H1 (cell line): ENCODE results near the gene VPS50.

Source experiments
- EZH2 ChIP-seq: fragments of 200-600 bp; sonication (generic); IDR thresholded peaks from 2 replicates; pipeline ENCODE4 v1.7.1; 2012; ENCODE audit warnings: low read depth, mild to moderate bottlenecking, moderate library complexity, low read length, inconsistent platforms; ENCODE audit not compliant: severe bottlenecking
- TF ChIP-seq, protein P1 (sequence below), 3 experiments: IDR thresholded peaks; 1 replicate in 2 of 3; 2 replicates in 1 of 3; pipeline versions ENCODE4 v1.5.1 to v1.6.1; 2011; ENCODE audit warnings: low read length in 3 of 3, mild to moderate bottlenecking in 3 of 3, inconsistent platforms in 2 of 3, low read depth in 1 of 3, moderate library complexity in 1 of 3; ENCODE audit not compliant: insufficient read depth in 1 of 3; ENCODE audit errors: control extremely low read depth in 1 of 3

DNA sequence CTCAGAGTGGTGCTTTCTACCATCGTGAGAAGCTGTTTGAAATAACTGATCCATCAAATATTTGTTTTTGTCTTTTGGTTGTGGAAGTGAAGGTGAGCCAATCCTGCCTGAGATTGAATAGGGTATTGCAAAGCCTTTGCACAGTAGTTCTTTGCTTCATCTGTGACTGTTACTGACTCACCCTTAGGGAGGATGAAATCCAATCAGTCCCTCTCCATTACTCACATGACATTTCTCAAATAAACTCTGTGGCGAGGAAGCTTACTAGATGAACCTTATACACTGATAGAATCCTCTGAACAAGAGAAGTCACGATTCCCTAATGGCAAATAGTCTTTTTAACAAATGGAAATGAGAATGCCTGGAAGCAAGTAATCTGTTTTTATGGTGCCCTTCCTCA lies 37.8 kb upstream of the VPS50 start:
- no peak for TF ChIP-seq EZH2
- TF ChIP-seq, protein P1, sequence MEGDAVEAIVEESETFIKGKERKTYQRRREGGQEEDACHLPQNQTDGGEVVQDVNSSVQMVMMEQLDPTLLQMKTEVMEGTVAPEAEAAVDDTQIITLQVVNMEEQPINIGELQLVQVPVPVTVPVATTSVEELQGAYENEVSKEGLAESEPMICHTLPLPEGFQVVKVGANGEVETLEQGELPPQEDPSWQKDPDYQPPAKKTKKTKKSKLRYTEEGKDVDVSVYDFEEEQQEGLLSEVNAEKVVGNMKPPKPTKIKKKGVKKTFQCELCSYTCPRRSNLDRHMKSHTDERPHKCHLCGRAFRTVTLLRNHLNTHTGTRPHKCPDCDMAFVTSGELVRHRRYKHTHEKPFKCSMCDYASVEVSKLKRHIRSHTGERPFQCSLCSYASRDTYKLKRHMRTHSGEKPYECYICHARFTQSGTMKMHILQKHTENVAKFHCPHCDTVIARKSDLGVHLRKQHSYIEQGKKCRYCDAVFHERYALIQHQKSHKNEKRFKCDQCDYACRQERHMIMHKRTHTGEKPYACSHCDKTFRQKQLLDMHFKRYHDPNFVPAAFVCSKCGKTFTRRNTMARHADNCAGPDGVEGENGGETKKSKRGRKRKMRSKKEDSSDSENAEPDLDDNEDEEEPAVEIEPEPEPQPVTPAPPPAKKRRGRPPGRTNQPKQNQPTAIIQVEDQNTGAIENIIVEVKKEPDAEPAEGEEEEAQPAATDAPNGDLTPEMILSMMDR (IDR thresholded peaks at IDR 0.05; ENCODE audit: control extremely low read depth in 1 of 3, insufficient read depth in 1 of 3, low read depth in 1 of 3, low read length in 3 of 3), result no peak
